HEK293 (cell line): ENCODE results near the gene TNKS1BP1.

ENCODE experiments used
- IKZF3 ChIP-seq: fragments of 450-650 bp; IDR thresholded peaks from 2 replicates; pipeline ENCODE4 v1.5.0; 2018; ENCODE audit warnings: missing biosample characterization, mild to moderate bottlenecking, missing genetic modification characterization, moderate library complexity
- KLF8 ChIP-seq: fragments of 450-650 bp; formaldehyde crosslinking; IDR thresholded peaks from 2 replicates; pipeline ENCODE4 v1.5.1; 2016; ENCODE audit warnings: missing biosample characterization, missing genetic modification characterization
- PRDM1 ChIP-seq: fragments of 450-650 bp; formaldehyde crosslinking; IDR thresholded peaks from 2 replicates; pipeline ENCODE4; 2016; ENCODE audit warnings: missing biosample characterization, missing genetic modification characterization
- ZBTB20 ChIP-seq: fragments of 450-650 bp; formaldehyde crosslinking; IDR thresholded peaks from 2 replicates; pipeline ENCODE4 v1.5.1; 2016; ENCODE audit warnings: missing biosample characterization, missing genetic modification characterization
- ZFP69B ChIP-seq: fragments of 450-650 bp; formaldehyde crosslinking; IDR thresholded peaks from 2 replicates; pipeline ENCODE4 v1.5.1; 2016; ENCODE audit warnings: missing biosample characterization, missing genetic modification characterization
- ZNF114 ChIP-seq: fragments of 450-650 bp; formaldehyde crosslinking; IDR thresholded peaks from 2 replicates; pipeline ENCODE4 v1.5.0; 2017; ENCODE audit warnings: missing biosample characterization, missing genetic modification characterization
- ZNF558 ChIP-seq: fragments of 450-650 bp; formaldehyde crosslinking; IDR thresholded peaks from 2 replicates; pipeline ENCODE4 v1.5.1; 2016; ENCODE audit warnings: missing biosample characterization, missing genetic modification characterization
- TF ChIP-seq, protein P1 (sequence below): fragments of 450-650 bp; formaldehyde crosslinking; IDR thresholded peaks from 2 replicates; pipeline ENCODE4 v1.5.1; 2016; ENCODE audit warnings: missing biosample characterization, missing genetic modification characterization
- TF ChIP-seq, protein P2 (sequence below): IDR thresholded peaks from 2 replicates; pipeline ENCODE4 v1.6.1; 2011; ENCODE audit warnings: mild to moderate bottlenecking, low read depth, low read length, borderline replicate concordance
- TF ChIP-seq, protein P3 (sequence below): fragments of 450-650 bp; formaldehyde crosslinking; IDR thresholded peaks from 2 replicates; pipeline ENCODE4 v1.5.1; 2016; ENCODE audit warnings: missing biosample characterization, missing genetic modification characterization
- TF ChIP-seq, protein P4 (sequence below): fragments of 450-650 bp; formaldehyde crosslinking; IDR thresholded peaks from 2 replicates; pipeline ENCODE4 v1.5.1; 2016; ENCODE audit warnings: missing biosample characterization, missing genetic modification characterization
- TF ChIP-seq, protein P5 (sequence below): fragments of 450-650 bp; formaldehyde crosslinking; IDR thresholded peaks from 2 replicates; pipeline ENCODE4 v1.5.1; 2016; ENCODE audit warnings: missing biosample characterization, missing genetic modification characterization, low read depth

DNA sequence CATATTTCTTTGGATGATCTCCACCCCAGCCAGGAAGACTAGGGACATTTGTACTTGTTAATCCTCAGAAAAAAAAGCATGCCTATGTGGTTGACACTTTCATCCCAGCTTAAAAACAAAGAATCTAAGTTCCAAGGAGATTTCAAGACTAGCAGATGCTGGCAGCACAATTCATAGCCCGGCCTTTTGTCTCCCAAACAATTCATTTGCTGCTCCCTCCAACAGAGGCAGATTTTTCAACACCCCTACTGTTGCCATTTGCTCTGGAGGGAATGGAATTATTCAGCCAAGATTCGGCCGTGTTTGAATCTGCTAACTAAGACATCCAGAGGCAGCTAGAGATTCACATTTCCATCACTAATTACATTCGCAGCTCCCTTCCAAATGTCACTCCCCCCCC is 28.7 kb upstream of the TNKS1BP1 start:
- TF ChIP-seq, protein P1, sequence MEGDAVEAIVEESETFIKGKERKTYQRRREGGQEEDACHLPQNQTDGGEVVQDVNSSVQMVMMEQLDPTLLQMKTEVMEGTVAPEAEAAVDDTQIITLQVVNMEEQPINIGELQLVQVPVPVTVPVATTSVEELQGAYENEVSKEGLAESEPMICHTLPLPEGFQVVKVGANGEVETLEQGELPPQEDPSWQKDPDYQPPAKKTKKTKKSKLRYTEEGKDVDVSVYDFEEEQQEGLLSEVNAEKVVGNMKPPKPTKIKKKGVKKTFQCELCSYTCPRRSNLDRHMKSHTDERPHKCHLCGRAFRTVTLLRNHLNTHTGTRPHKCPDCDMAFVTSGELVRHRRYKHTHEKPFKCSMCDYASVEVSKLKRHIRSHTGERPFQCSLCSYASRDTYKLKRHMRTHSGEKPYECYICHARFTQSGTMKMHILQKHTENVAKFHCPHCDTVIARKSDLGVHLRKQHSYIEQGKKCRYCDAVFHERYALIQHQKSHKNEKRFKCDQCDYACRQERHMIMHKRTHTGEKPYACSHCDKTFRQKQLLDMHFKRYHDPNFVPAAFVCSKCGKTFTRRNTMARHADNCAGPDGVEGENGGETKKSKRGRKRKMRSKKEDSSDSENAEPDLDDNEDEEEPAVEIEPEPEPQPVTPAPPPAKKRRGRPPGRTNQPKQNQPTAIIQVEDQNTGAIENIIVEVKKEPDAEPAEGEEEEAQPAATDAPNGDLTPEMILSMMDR (tag by site-specific recombination): no peak
- TF ChIP-seq, protein P2, sequence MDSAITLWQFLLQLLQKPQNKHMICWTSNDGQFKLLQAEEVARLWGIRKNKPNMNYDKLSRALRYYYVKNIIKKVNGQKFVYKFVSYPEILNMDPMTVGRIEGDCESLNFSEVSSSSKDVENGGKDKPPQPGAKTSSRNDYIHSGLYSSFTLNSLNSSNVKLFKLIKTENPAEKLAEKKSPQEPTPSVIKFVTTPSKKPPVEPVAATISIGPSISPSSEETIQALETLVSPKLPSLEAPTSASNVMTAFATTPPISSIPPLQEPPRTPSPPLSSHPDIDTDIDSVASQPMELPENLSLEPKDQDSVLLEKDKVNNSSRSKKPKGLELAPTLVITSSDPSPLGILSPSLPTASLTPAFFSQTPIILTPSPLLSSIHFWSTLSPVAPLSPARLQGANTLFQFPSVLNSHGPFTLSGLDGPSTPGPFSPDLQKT: no peak
- no peak for TF ChIP-seq ZFP69B (tag by site-specific recombination)
- no peak for TF ChIP-seq PRDM1
- TF ChIP-seq, protein P3, sequence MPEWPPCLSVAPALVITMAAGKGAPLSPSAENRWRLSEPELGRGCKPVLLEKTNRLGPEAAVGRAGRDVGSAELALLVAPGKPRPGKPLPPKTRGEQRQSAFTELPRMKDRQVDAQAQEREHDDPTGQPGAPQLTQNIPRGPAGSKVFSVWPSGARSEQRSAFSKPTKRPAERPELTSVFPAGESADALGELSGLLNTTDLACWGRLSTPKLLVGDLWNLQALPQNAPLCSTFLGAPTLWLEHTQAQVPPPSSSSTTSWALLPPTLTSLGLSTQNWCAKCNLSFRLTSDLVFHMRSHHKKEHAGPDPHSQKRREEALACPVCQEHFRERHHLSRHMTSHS (tag by site-specific recombination): no peak
- TF ChIP-seq ZNF558 (tag by site-specific recombination): no peak
- TF ChIP-seq, protein P4, sequence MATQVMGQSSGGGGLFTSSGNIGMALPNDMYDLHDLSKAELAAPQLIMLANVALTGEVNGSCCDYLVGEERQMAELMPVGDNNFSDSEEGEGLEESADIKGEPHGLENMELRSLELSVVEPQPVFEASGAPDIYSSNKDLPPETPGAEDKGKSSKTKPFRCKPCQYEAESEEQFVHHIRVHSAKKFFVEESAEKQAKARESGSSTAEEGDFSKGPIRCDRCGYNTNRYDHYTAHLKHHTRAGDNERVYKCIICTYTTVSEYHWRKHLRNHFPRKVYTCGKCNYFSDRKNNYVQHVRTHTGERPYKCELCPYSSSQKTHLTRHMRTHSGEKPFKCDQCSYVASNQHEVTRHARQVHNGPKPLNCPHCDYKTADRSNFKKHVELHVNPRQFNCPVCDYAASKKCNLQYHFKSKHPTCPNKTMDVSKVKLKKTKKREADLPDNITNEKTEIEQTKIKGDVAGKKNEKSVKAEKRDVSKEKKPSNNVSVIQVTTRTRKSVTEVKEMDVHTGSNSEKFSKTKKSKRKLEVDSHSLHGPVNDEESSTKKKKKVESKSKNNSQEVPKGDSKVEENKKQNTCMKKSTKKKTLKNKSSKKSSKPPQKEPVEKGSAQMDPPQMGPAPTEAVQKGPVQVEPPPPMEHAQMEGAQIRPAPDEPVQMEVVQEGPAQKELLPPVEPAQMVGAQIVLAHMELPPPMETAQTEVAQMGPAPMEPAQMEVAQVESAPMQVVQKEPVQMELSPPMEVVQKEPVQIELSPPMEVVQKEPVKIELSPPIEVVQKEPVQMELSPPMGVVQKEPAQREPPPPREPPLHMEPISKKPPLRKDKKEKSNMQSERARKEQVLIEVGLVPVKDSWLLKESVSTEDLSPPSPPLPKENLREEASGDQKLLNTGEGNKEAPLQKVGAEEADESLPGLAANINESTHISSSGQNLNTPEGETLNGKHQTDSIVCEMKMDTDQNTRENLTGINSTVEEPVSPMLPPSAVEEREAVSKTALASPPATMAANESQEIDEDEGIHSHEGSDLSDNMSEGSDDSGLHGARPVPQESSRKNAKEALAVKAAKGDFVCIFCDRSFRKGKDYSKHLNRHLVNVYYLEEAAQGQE (tag by site-specific recombination): no peak
- TF ChIP-seq IKZF3 (tag by site-specific recombination): no peak
- no peak for TF ChIP-seq ZBTB20
- TF ChIP-seq ZNF114: no peak
- TF ChIP-seq KLF8 (tag by site-specific recombination): no peak
- TF ChIP-seq, protein P5, sequence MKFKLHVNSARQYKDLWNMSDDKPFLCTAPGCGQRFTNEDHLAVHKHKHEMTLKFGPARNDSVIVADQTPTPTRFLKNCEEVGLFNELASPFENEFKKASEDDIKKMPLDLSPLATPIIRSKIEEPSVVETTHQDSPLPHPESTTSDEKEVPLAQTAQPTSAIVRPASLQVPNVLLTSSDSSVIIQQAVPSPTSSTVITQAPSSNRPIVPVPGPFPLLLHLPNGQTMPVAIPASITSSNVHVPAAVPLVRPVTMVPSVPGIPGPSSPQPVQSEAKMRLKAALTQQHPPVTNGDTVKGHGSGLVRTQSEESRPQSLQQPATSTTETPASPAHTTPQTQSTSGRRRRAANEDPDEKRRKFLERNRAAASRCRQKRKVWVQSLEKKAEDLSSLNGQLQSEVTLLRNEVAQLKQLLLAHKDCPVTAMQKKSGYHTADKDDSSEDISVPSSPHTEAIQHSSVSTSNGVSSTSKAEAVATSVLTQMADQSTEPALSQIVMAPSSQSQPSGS (tag by site-specific recombination): no peak
